Colonic mucosa (tissue), 4 donors: ENCODE measurements around the gene PRH1. TPM values are rescaled to one million over a fixed set of nuclear protein-coding genes. Genes with fewer than 3 reads are reported as not detected.

Source experiments
- DNase-seq: peaks from one replicate; pipeline ENCODE4 v3.0.0-alpha.2; 2020
- H3K27ac ChIP-seq: fragments of 200-600 bp; one replicate; pipeline ENCODE4 v1.8.0; 2021
- H3K27me3 ChIP-seq: fragments of 200-600 bp; one replicate; pipeline ENCODE4 v1.8.0; 2021
- H3K36me3 ChIP-seq: fragments of 200-600 bp; one replicate; pipeline ENCODE4 v1.8.0; 2021
- H3K4me1 ChIP-seq: fragments of 200-600 bp; one replicate; pipeline ENCODE4 v1.8.0; 2021; ENCODE audit warnings: mild to moderate bottlenecking
- H3K4me3 ChIP-seq: fragments of 200-600 bp; one replicate; pipeline ENCODE4 v1.8.0; 2021
- H3K9ac ChIP-seq, 2 donors: one replicate each; pipeline ENCODE4 v1.7.0; 2013; ENCODE audit warnings: control low read depth in 2 of 2, low read depth in 2 of 2, low read length in 2 of 2
- H3K9me3 ChIP-seq: fragments of 200-600 bp; one replicate; pipeline ENCODE4 v1.8.0; 2021
- CTCF ChIP-seq: fragments of 200-600 bp; IDR thresholded peaks from one replicate; pipeline ENCODE4 v1.8.0; 2022; ENCODE audit warnings: antibody characterized with exemption, mild to moderate bottlenecking
- intact Hi-C: fragments of 100-400 bp; cut with DNase I; formaldehyde crosslinking; loops from one replicate; pipeline ENCODE4 v1.14.1; 2022
- total RNA-seq, 2 donors: library from RNA; stranded (reverse); fragmentation: NEBNext Ultra II Directional in 1 of 2; extraction: Animal tissue kit (Norgen Biotek cat#: 25700) in 1 of 2; gene quantifications; one replicate each; pipeline ENCODE4 v1.2.1, GENCODE V29; 2021
- donor health status: healthy.
- donor health status: DM: no; HTN: no; CAD: no.
- donor health status: DM: no; HTN: no; CAD: no.

Gene PRH1
- total RNA-seq, 2 donors from 2014 or later = 7.4 to 12.3 TPM

GRCh38 chr12:10847744-10848143, 36.3 kb downstream of the PRH1 start:
- H3K27me3 ChIP-seq = no peaks in the 10 kb centered on the region
- intact Hi-C loops = no loop called here
- H3K9ac ChIP-seq = no peak overlapping the region
- H3K4me1 ChIP-seq = no peaks in the 10 kb centered on the region
- no peak for TF ChIP-seq CTCF
- no peaks in the 10 kb centered on the region for H3K9me3 ChIP-seq
- H3K36me3 ChIP-seq = no peaks in the 10 kb centered on the region
- no peak overlapping the region for H3K4me3 ChIP-seq
- no peak for DNase-seq
- H3K27ac ChIP-seq = no peak overlapping the region

GRCh38 chr12:10842862-10843261, 41.2 kb downstream of the PRH1 start:
- Histone ChIP-seq H3K4me3 (no peak overlapping the region), H3K4me1 (no peaks in the 10 kb centered on the region), H3K27ac (no peak overlapping the region), H3K9me3 (no peaks in the 10 kb centered on the region), H3K9ac (no peak overlapping the region), H3K36me3 (no peaks in the 10 kb centered on the region), H3K27me3 (no peaks in the 10 kb centered on the region)
- intact Hi-C loops = no loop called here
- no peak for DNase-seq
- no peak for TF ChIP-seq CTCF

GRCh38 chr12:10838461-10838860, 45.6 kb downstream of the PRH1 start:
- Histone ChIP-seq H3K36me3 (no peaks in the 10 kb centered on the region), H3K27me3 (no peaks in the 10 kb centered on the region), H3K9ac (no peak overlapping the region), H3K4me1 (no peaks in the 10 kb centered on the region), H3K27ac (no peak overlapping the region), H3K9me3 (no peaks in the 10 kb centered on the region), H3K4me3 (no peak overlapping the region)
- intact Hi-C loops = no loop called here
- no peak for DNase-seq
- TF ChIP-seq CTCF = no peak

Other genes starting within 250 kb of the PRH1 start
- gene STYK1, start 210.2 kb downstream of the PRH1 start, total RNA-seq = 10 to 100 TPM; 24.5 to 53.3 TPM
- 100 to 1,000 TPM; 162 to 166 TPM for gene YBX3, start 160.9 kb downstream of the PRH1 start, total RNA-seq
- gene TAS2R7, start 81.6 kb downstream of the PRH1 start, total RNA-seq = not detected
- not detected for gene TAS2R8, start 77.0 kb downstream of the PRH1 start, total RNA-seq
- gene TAS2R9, start 74.1 kb downstream of the PRH1 start, total RNA-seq = not detected
- gene TAS2R10, start 57.9 kb downstream of the PRH1 start, total RNA-seq = not detected
- 1 to 10 TPM in 1 of 2 donors, under 1 TPM in 1; 0.72 to 1.0 TPM for gene PRR4, start 34.8 kb downstream of the PRH1 start, total RNA-seq
- gene TAS2R13, start 25.3 kb upstream of the PRH1 start, total RNA-seq = 1 to 10 TPM in 1 of 2 donors, under 1 TPM in 1; 0.91 to 1.0 TPM
- gene PRH2, start 45.0 kb upstream of the PRH1 start, total RNA-seq = not detected
- gene TAS2R14, start 55.0 kb upstream of the PRH1 start, total RNA-seq = 1 to 10 TPM; 1.3 to 1.8 TPM
- under 1 TPM; 0.86 to 0.98 TPM for gene TAS2R50, start 102.7 kb upstream of the PRH1 start, total RNA-seq
- 1 to 10 TPM; 1.0 to 1.2 TPM for gene TAS2R20, start 114.0 kb upstream of the PRH1 start, total RNA-seq
- 1 to 10 TPM; 1.6 to 1.9 TPM for gene TAS2R19, start 138.4 kb upstream of the PRH1 start, total RNA-seq
- 1 to 10 TPM; 2.0 TPM for gene TAS2R31, start 147.2 kb upstream of the PRH1 start, total RNA-seq
- gene TAS2R46, start 178.0 kb upstream of the PRH1 start, total RNA-seq = under 1 TPM; 0.48 to 0.84 TPM
- under 1 TPM in 1 of 2 donors, not detected in 1; 0.82 TPM for gene TAS2R43, start 208.1 kb upstream of the PRH1 start, total RNA-seq